ENCODE data around the gene KLHL3. TPM values are rescaled to one million over a fixed set of nuclear protein-coding genes. Genes with fewer than 3 reads are reported as not detected.

The KLHL3 gene
- total RNA-seq, 2 donors from 2014 or later: 3.3 to 5.7 TPM

- H3K36me3 ChIP-seq (replicated peaks in 1 of 2; ENCODE audit: insufficient read depth in 1 of 2, low read depth in 2 of 2): no peaks in the 10 kb centered on the region
- H3K4me3 ChIP-seq: no peak overlapping the region
- no peaks in the 10 kb centered on the region for H3K27me3 ChIP-seq
- no peaks in the 10 kb centered on the region for H3K9me3 ChIP-seq
- DNase-seq (no peak), ATAC-seq (no peak)
- TF ChIP-seq, protein P1, sequence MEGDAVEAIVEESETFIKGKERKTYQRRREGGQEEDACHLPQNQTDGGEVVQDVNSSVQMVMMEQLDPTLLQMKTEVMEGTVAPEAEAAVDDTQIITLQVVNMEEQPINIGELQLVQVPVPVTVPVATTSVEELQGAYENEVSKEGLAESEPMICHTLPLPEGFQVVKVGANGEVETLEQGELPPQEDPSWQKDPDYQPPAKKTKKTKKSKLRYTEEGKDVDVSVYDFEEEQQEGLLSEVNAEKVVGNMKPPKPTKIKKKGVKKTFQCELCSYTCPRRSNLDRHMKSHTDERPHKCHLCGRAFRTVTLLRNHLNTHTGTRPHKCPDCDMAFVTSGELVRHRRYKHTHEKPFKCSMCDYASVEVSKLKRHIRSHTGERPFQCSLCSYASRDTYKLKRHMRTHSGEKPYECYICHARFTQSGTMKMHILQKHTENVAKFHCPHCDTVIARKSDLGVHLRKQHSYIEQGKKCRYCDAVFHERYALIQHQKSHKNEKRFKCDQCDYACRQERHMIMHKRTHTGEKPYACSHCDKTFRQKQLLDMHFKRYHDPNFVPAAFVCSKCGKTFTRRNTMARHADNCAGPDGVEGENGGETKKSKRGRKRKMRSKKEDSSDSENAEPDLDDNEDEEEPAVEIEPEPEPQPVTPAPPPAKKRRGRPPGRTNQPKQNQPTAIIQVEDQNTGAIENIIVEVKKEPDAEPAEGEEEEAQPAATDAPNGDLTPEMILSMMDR (IDR thresholded peaks at IDR 0.05): no peak
- TF ChIP-seq POLR2A (IDR thresholded peaks at IDR 0.05): no peak
- 69 to 73% methylated on average over 3 of the region's 3 CpGs for WGBS, 2 donors
- no peak overlapping the region for H3K27ac ChIP-seq
- intact Hi-C loops (cut with DNase I): no loop called here
- no peaks in the 10 kb centered on the region for H3K4me1 ChIP-seq
These were observed 160.7 kb downstream of the KLHL3 start for GRCh38 chr5:137575211-137575610.

GRCh38 chr5:137573376-137573775 is 162.5 kb downstream of the KLHL3 start:
- Histone ChIP-seq H3K4me3 (no peak overlapping the region), H3K9me3 (no peaks in the 10 kb centered on the region), H3K27ac (no peak overlapping the region), H3K27me3 (no peaks in the 10 kb centered on the region), H3K36me3 (replicated peaks in 1 of 2; ENCODE audit: insufficient read depth in 1 of 2, low read depth in 2 of 2) (no peaks in the 10 kb centered on the region), H3K4me1 (no peaks in the 10 kb centered on the region)
- TF ChIP-seq POLR2A (IDR thresholded peaks at IDR 0.05): no peak
- TF ChIP-seq, protein P1 (IDR thresholded peaks at IDR 0.05): no peak
- DNase-seq (no peak), ATAC-seq (no peak)
- intact Hi-C loops (cut with DNase I): no loop called here
- WGBS, 2 donors: 57 to 67% methylated on average over 2 of the region's 2 CpGs

DNA sequence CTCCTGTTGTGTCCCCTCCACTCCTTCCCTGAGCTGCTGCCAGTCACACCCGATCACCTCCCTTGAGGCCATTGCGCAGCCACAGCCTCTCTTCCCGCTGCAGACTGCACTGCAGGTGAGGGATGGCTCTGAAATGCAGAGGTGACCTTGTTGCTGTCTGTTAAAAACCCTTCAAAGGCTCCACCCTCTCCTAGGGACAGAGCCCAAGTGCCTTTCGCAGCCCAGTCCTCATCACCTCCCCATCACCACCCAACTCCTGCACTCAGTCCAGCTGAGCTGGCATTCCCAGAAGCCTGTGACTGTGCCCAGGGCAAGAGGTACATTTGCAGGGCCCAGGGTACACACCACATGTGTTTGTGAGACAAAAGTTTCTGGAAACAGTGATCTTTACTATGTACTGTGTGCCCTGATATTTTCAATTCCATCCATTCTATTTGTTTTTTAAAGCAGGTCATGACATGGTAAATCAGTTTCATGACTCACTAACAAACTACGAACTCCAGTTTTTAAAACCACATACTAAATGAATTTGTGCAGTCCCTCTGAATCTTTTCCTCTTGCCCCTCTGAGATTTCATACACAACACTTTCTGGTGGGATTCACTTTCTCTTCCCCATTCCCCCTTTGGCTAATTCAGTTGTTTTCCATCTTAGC is 163.7 kb downstream of the KLHL3 start:
- Histone ChIP-seq H3K36me3 (replicated peaks in 1 of 2; ENCODE audit: insufficient read depth in 1 of 2, low read depth in 2 of 2) (no peaks in the 10 kb centered on the region), H3K9me3 (no peaks in the 10 kb centered on the region), H3K27ac (no peak overlapping the region), H3K27me3 (no peaks in the 10 kb centered on the region), H3K4me3 (no peak overlapping the region), H3K4me1 (no peaks in the 10 kb centered on the region)
- DNase-seq: no peak
- no peak for ATAC-seq
- intact Hi-C loops (cut with DNase I): no loop called here
- 75 to 76% methylated on average over 5 of the region's 5 CpGs for WGBS, 2 donors
- no peak for TF ChIP-seq POLR2A (IDR thresholded peaks at IDR 0.05)
- TF ChIP-seq, protein P1 (IDR thresholded peaks at IDR 0.05): no peak

DNA sequence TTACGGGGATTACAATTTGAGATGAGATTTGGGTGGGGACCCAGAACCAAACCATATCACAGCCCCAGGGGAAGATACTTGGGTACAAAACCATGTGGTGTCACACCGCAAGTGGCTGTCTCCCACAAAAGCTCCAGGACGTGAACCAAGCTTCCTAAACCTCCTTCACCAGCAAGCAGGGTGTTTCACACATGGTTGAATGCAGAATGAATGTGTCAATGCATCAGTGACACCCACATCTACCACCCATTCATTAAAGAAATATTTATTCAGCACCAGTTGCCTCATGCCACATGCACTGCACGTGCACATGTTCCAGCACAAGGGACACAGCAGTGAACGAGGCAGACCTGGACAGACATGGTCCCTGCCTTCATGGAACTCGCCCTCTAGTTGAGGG is 165.8 kb downstream of the KLHL3 start:
- TF ChIP-seq POLR2A (IDR thresholded peaks at IDR 0.05): no peak
- TF ChIP-seq, protein P1 (IDR thresholded peaks at IDR 0.05): no peak
- Histone ChIP-seq H3K36me3 (replicated peaks in 1 of 2; ENCODE audit: insufficient read depth in 1 of 2, low read depth in 2 of 2) (no peaks in the 10 kb centered on the region), H3K9me3 (no peaks in the 10 kb centered on the region), H3K27me3 (no peaks in the 10 kb centered on the region), H3K4me3 (no peak overlapping the region), H3K27ac (no peak overlapping the region), H3K4me1 (no peaks in the 10 kb centered on the region)
- intact Hi-C loops (cut with DNase I): no loop called here
- 70 to 77% methylated on average over 6 of the region's 6 CpGs for WGBS, 2 donors
- no peak for ATAC-seq
- no peak for DNase-seq

MicroRNAs within 50 kb of the gene (microRNA counts, 767-probe panel; counts per million panel counts)
- 0 to 736 counts per million in 2 donors for microRNA hsa-miR-874

Small RNA genes within 50 kb of the gene (microRNA-seq; reads per million reads assigned to microRNA genes)
- gene MIR874 (ENCODE audit: borderline number of aligned reads in 2 of 2, borderline replicate concordance in 2 of 2): 129 to 144 reads per million in 2 donors

Small RNA genes within 50 kb of the gene (small RNA-seq; reads per million reads assigned to genes)
- gene MIR874: 17.8 reads per million, percentile 93 among the genes with 10 or more reads in this experiment

Other genes with a start within 250 kb of the KLHL3 start
- 10 to 100 TPM; 22.4 to 30.6 TPM for gene SPOCK1, start 236.8 kb downstream of the KLHL3 start, total RNA-seq
- gene HNRNPA0, start 18.3 kb upstream of the KLHL3 start, total RNA-seq: 1 to 10 TPM; 7.3 TPM
- 1 to 10 TPM in 1 of 2 donors, under 1 TPM in 1; 0.33 to 1.0 TPM for gene MYOT, start 131.8 kb upstream of the KLHL3 start, total RNA-seq
- not detected for gene PKD2L2, start 153.4 kb upstream of the KLHL3 start, total RNA-seq

Measured in body of pancreas (tissue), 4 donors.